ENCODE measurements around the gene ARID4B. TPM values are rescaled to one million over a fixed set of nuclear protein-coding genes. Genes with fewer than 3 reads are reported as not detected.

The ARID4B gene
- total RNA-seq (2022; extraction: Qiagen RNA extraction) = 13.1 to 19.5 TPM (median 15.4 TPM) in 5 replicates

DNA sequence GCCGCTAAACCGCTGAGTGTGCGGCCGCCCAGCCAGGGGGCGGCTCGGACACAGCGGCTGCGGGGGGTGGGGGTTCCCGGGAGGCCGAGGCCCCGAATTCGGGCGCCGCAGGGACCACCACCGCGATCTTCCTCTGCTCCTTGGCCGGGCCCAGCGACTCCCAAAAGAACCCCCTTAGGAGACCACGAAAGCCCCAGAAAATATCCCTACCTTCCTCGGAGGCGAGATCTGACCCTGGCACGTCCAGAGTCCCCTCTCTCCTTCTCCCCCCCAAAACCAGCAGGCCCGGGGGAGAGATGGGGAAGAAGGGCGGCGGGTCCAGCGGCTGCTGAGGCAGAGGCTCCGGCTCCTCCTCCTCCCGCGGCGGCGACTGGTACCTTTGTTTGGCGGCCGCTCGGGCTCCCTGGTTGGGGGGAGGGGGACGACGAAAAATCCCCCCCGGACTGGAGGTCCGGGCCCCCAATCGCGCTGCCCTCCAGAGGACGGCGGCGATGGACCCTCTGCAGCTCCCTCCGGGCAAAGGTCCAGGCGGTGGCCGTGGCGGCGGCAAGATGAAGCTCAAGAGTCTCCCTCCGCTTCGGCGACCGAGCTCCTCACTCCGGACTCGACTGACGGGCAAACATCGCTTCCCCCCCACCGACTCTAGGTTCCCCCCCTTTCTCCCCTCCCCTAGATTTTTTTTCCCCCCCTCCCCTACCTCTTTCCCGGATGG is at the start of gene ARID4B:
Gene ARID4B (minus strand): TSS at position 621 of the 712 bp plus-strand sequence. CDS start 1,260 bp downstream, outside the sequence.

DNA sequence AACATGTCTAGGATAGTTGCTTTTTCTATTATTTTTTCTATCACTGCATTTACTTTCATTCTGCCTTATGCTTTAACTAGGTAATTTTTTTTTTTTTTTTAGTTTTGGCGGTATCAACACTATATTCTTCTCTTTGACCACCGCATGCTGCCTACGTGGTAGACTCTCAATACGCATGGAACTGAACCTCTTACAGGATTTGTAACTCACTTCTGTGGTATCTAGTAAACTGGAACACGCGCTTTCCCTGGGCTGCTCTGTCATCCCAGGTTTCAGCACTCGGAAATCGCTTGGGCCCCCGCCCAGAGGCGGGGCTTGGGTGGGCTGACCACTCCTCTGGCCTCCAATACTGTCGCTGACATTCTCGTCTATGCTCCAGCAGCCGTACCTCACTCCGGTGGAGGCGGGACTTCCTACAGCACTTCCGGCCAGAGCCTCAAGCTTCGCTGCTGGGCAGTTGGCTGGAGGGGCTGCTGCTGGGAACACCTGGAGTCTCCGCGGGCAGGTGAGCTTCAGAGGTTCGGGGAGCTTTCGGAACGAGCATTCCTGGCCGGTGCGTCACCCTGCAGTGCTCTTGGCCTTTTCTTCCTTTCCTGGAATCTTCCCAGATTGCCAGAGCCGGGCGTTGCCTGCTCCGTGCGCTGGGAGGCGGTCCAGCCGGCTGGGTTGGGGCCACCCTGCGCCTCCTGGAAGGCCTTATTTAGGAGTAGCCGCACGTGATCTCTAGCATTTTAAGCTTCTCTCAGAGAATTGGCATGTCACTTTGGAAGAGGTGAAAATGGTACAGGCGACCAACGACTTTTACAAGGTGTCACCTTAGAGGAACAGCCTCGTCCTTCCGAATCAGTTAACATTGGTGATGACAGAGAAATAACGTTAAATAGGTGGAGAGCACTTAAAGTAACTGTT is 39.3 kb upstream of the ARID4B start, which contains the start of gene TBCE:
Gene TBCE (plus strand): TSS at position 428 of the 909 bp plus-strand sequence. CDS start 12,623 bp downstream, outside the sequence.

DNA sequence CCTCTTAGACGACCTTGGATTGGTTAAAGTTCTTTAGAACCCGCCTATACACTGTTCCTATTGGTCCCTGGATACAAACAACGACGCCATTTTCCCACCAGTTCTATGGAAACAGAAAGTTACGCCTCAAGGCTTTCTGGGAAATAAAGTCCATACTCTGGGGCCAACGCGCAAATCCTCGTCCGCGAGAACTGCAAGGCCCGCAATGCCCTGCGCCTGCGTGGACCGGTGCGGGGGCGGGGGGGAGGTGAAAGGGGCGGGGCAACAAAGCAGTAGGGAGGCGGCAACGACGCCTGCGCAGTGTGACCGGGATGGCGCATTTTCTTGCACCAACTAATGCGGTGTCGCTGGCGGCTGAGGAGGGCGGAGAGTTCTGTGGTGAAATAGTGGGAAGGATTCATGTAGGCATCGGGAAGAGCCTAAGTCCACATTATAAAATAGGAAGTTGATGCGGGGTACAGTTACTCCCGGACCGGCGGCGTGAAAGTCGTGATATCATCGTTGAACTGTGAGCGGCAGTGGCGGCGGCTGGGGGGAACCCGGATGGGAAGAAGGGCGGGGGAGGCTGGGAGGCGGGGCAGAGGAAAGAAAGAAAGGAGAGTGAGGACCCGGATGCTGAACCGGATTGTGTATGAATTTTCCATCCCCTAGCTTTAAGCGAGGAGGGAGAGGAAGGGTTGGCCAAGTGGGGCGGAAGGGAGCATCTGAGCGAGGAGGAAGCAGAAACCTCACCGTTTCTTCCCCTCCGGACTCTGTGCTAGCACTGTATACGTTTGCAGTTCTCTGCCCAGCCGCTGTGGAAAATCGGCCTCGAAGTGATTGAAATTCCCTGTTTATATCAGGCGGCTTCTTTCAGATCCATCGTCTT is 526 bp upstream of the ARID4B start, which contains the start of gene GGPS1:
Gene GGPS1 (plus strand): TSS at position 300 of the 868 bp plus-strand sequence. CDS start 6,695 bp downstream, outside the sequence.

GRCh38 chr1:235160957-235161684 is 166.9 kb downstream of the ARID4B start, which contains the start of gene RBM34:
Gene RBM34 (minus strand): TSS chr1:235161250. CDS start chr1:235161226, 24 bp downstream.

DNA sequence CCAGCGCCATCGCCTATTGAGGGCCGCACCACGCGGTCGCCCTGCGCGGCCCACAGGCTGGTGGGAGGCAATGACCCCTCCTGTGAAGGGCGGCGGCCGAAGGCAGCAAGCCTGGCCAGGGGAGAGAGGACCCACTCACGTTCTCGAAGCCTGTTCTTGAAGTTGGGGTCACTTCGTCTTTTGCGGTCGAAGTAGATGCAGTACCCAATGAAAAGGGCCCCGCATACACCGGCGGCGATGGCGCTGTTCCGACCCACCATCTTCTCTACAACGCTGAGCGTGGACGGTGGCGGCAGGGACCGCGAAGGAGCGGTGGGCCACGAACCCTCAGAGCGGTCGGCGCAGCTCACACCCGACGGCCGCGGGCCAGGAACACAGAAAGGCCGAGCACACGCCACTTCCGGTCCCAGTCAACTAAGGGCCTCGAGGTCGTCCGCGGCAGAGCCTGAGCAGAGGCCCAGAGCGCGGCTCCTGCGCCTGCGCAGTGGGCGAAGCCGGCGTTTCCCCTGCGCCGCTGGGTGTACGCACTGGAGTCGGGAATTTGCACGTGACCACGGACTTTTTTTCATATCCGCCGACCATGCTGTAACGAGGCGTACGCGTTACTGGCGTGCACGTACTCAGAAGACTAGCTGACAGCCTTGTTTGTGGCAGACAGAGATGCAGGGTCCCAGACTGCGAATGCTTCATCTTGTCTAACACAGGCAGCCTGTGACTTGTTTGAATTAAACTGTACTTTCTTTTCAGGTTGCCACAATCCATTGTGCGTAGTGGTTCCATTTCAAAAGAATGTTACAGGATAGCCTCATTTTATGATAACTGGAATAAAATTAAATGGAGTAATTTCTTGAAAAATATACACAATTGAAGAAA is 199.3 kb downstream of the ARID4B start, which contains the start of gene TOMM20:
Gene TOMM20 (minus strand): TSS at position 382 of the 873 bp plus-strand sequence. CDS start 122 bp downstream, at position 260.

Other genes starting within 250 kb of the ARID4B start
- gene TOMM20, start 199.3 kb downstream of the ARID4B start, total RNA-seq (2022; extraction: Qiagen RNA extraction) = 107 to 122 TPM (median 110 TPM) in 5 replicates
- 62.4 to 77.7 TPM (median 64.9 TPM) in 5 replicates for gene RBM34, start 166.9 kb downstream of the ARID4B start, total RNA-seq (2022; extraction: Qiagen RNA extraction)
- gene GGPS1, start 391 bp upstream of the ARID4B start, total RNA-seq (2022; extraction: Qiagen RNA extraction) = 17.0 to 27.4 TPM (median 17.5 TPM) in 5 replicates
- 39.4 to 58.3 TPM (median 41.8 TPM) in 5 replicates for gene TBCE, start 39.2 kb upstream of the ARID4B start, total RNA-seq (2022; extraction: Qiagen RNA extraction)
- gene B3GALNT2, start 176.3 kb upstream of the ARID4B start, total RNA-seq (2022; extraction: Qiagen RNA extraction) = 14.4 to 19.2 TPM (median 17.5 TPM) in 5 replicates